GM21367 (cell line): ENCODE measurements around the gene NTN4.
"Not testable (repeated sequence)": the region's sequence is repeated elsewhere in the genome, so short reads cannot be mapped to it uniquely, and the experiment has no call there.

ENCODE experiments used
- ATAC-seq: cut with Tn5 transposase; IDR thresholded peaks from one replicate; pipeline ENCODE4 v1.9.1; 2021; ENCODE audit not compliant: unreplicated experiment

The NTN4 gene

GRCh38 chr12:95796982-95797289 is 6.4 kb upstream of the NTN4 start:
- no peak for ATAC-seq

- no peak for ATAC-seq
These were observed 5.8 kb upstream of the NTN4 start for GRCh38 chr12:95796225-95796981.

GRCh38 chr12:95790917-95791849 is 619 bp upstream of the NTN4 start:
- ATAC-seq, result no peak

- ATAC-seq, result no peak
These were observed 1.2 kb downstream of the NTN4 start for GRCh38 chr12:95789126-95790032.

GRCh38 chr12:95788637-95789036 is 1.9 kb downstream of the NTN4 start:
- no peak for ATAC-seq

- ATAC-seq, result no peak
These were observed 3.2 kb downstream of the NTN4 start for GRCh38 chr12:95787274-95787818.

- ATAC-seq, result no peak
These were observed 5.6 kb downstream of the NTN4 start for GRCh38 chr12:95784915-95785314.

- ATAC-seq, result no peak
These were observed 6.3 kb downstream of the NTN4 start for GRCh38 chr12:95784286-95784685.

- not testable (repeated sequence) for ATAC-seq
These were observed 15.1 kb downstream of the NTN4 start for GRCh38 chr12:95775466-95775865.

GRCh38 chr12:95774311-95775045 is 16.1 kb downstream of the NTN4 start:
- no peak for ATAC-seq

GRCh38 chr12:95773320-95773719 is 17.2 kb downstream of the NTN4 start:
- ATAC-seq, result no peak

- ATAC-seq, result no peak
These were observed 22.9 kb downstream of the NTN4 start for GRCh38 chr12:95767703-95768102.

GRCh38 chr12:95766356-95767019 is 24.1 kb downstream of the NTN4 start:
- no peak for ATAC-seq

- ATAC-seq, result no peak
These were observed 25.7 kb downstream of the NTN4 start for GRCh38 chr12:95764848-95765247.

- no peak for ATAC-seq
These were observed 26.7 kb downstream of the NTN4 start for GRCh38 chr12:95763809-95764253.

GRCh38 chr12:95762123-95762785 is 28.3 kb downstream of the NTN4 start:
- no peak for ATAC-seq

- ATAC-seq, result no peak
These were observed 30.2 kb downstream of the NTN4 start for GRCh38 chr12:95760371-95760770.

- ATAC-seq, result no peak
These were observed 30.8 kb downstream of the NTN4 start for GRCh38 chr12:95759718-95760117.

- no peak for ATAC-seq
These were observed 31.5 kb downstream of the NTN4 start for GRCh38 chr12:95759039-95759438.
